ENCODE data around the gene KLHL29.
A peak's percentile ranks its signal among the peaks of the same experiment; 100 is the strongest.

KLHL29 gene

DNA sequence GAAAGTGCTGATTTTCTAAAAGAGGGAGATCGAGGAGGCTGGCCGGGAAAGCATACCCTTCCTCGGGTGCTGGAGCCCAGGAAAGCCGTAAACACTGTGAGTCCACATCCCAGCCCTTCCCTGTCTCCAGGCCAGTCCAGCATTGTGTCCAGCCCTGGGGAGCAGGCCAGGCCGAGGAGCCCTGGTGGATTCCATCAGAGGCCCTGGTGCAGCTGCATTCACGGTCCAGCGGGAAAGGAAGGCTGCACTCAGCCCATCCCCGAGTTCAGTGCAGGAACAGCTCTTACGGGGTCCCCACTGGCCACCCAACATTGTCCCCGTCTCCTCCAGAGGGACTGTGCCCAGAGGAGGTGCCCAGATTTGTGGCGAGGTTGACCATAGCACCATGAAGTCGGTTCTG lies 218.6 kb downstream of the KLHL29 start:
- H3K4me2 ChIP-seq: no peak overlapping the region
- no peak overlapping the region for H3K27ac ChIP-seq

DNA sequence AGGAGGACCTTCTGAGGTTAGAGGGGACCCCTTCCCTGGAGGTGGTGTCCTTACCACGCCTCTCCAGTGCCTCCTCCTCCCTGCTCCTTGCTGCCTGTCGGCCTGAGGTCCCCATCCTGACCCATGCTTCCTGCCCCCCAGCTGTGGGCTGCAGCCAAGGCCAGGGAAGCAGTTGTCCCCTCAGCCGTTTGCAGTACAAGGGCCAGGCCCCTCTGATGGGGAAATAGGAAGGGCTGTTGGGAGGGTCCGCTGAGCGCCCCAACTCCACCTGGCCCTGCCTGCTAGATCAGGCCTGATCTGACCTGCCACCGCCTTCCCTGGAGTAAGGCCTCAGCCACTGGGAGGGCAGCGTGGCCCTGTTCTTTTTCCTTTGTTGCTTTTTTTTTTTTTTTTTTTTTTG lies 219.8 kb downstream of the KLHL29 start:
- Histone ChIP-seq H3K9ac (no peak overlapping the region), H3K4me1 (no peaks in the 10 kb centered on the region), H4K20me1 (peaks cover 0 to 7% (median 0%) of the 10 kb centered on the region in 11 experiments; a peak in 4 of 22 replicates), H3K4me3 (no peak overlapping the region), H3K27me3 (peaks cover 0 to 28% (median 12%) of the 10 kb centered on the region in 11 experiments; a peak in 14 of 22 replicates), H3K27ac (no peak overlapping the region), H3K36me3 (no peaks in the 10 kb centered on the region), H3K9me3 (replicated peaks in 1 of 11) (peaks cover 9 to 20% (median 14%) of the 10 kb centered on the region in 11 experiments; a peak in 21 of 22 replicates), H3K4me2 (no peak overlapping the region)
- TF ChIP-seq Cebpa-rat (IDR thresholded peaks at IDR 0.05): no peak

More for the DNA sequence above, 218.6 kb downstream of the KLHL29 start:
- H3K4me3 ChIP-seq: no peak overlapping the region
- no peak overlapping the region for H3K9ac ChIP-seq
- H3K4me1 ChIP-seq: no peaks in the 10 kb centered on the region
- no peak for TF ChIP-seq Cebpa-rat (IDR thresholded peaks at IDR 0.05)
- peaks cover 0 to 18% (median 8%) of the 10 kb centered on the region in 11 experiments; a peak in 7 of 22 replicates for H3K27me3 ChIP-seq
- H3K36me3 ChIP-seq: no peaks in the 10 kb centered on the region
- peaks cover 9 to 20% (median 14%) of the 10 kb centered on the region in 11 experiments; a peak in 21 of 22 replicates for H3K9me3 ChIP-seq (replicated peaks in 1 of 11)
- peaks cover 0 to 7% (median 0%) of the 10 kb centered on the region in 11 experiments; a peak in 5 of 22 replicates for H4K20me1 ChIP-seq

- Histone ChIP-seq H3K36me3 (no peaks in the 10 kb centered on the region), H3K4me3 (no peak overlapping the region), H3K27me3 (peaks cover 0 to 33% (median 17%) of the 10 kb centered on the region in 11 experiments; a peak in 18 of 22 replicates), H3K9me3 (replicated peaks in 1 of 11) (peaks cover 9 to 24% (median 19%) of the 10 kb centered on the region in 11 experiments; a peak in 21 of 22 replicates), H3K4me2 (no peak overlapping the region), H4K20me1 (peaks cover 0 to 7% (median 0%) of the 10 kb centered on the region in 11 experiments; a peak in 4 of 22 replicates), H3K4me1 (no peaks in the 10 kb centered on the region), H3K27ac (no peak overlapping the region), H3K9ac (no peak overlapping the region)
- TF ChIP-seq Cebpa-rat (IDR thresholded peaks at IDR 0.05): no peak
These were observed 220.3 kb downstream of the KLHL29 start for GRCh38 chr2:23605236-23605635.

DNA sequence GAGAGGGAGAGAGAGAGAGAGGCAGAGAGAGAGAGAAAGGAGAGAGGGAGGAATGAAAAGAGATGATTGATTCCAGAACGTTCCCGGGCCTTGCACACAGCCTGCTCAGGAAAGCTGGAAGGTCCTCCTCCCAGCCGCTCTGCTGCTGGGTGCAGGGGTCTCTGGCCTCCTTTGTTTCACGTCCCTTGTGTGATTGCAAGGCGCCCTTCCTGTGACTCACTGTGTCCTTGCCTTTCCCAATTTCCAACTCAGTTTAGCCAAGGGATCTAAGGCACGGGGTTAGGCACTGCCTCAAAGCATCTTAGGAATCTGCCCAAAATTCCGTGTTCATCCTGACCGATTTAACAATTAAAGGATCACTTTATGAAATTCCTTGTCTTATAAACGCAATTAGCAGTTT lies 221.2 kb downstream of the KLHL29 start:
- Histone ChIP-seq H3K9ac (no peak overlapping the region), H3K36me3 (no peaks in the 10 kb centered on the region; a peak in 1 of 22 replicates), H3K27ac (no peak overlapping the region), H3K4me3 (0 out of 20 replicates have a peak overlapping the region, but pooled peaks of 1 of the 10 experiments have one; percentile 17), H3K9me3 (replicated peaks in 1 of 11) (peaks cover 18 to 34% (median 29%) of the 10 kb centered on the region in 11 experiments), H3K4me2 (no peak overlapping the region), H4K20me1 (peaks cover 0 to 7% (median 0%) of the 10 kb centered on the region in 11 experiments; a peak in 4 of 22 replicates), H3K27me3 (peaks cover 4 to 43% (median 27%) of the 10 kb centered on the region in 11 experiments; a peak in 20 of 22 replicates), H3K4me1 (no peaks in the 10 kb centered on the region)
- no peak for TF ChIP-seq Cebpa-rat (IDR thresholded peaks at IDR 0.05)

- H3K27ac ChIP-seq: no peak overlapping the region
- H3K9me3 ChIP-seq (replicated peaks in 1 of 11): peaks cover 26 to 41% (median 36%) of the 10 kb centered on the region in 11 experiments
- no peak overlapping the region for H3K9ac ChIP-seq
- no peak for TF ChIP-seq Cebpa-rat (IDR thresholded peaks at IDR 0.05)
- H3K4me3 ChIP-seq: no peak overlapping the region
- no peaks in the 10 kb centered on the region for H3K4me1 ChIP-seq
- H3K27me3 ChIP-seq: peaks cover 10 to 51% (median 34%) of the 10 kb centered on the region in 11 experiments
- peaks cover 0 to 6% (median 0%) of the 10 kb centered on the region in 11 experiments; a peak in 1 of 22 replicates for H3K36me3 ChIP-seq
- H3K4me2 ChIP-seq: no peak overlapping the region
- H4K20me1 ChIP-seq: peaks cover 0 to 7% (median 0%) of the 10 kb centered on the region in 11 experiments; a peak in 4 of 22 replicates
These were observed 222.0 kb downstream of the KLHL29 start for GRCh38 chr2:23606968-23607367.

GRCh38 chr2:23607925-23608324 lies 222.9 kb downstream of the KLHL29 start:
- H3K9me3 ChIP-seq (replicated peaks in 1 of 11): peaks cover 35 to 50% (median 45%) of the 10 kb centered on the region in 11 experiments
- no peaks in the 10 kb centered on the region for H3K4me1 ChIP-seq
- peaks cover 0 to 6% (median 0%) of the 10 kb centered on the region in 11 experiments; a peak in 3 of 22 replicates for H4K20me1 ChIP-seq
- H3K36me3 ChIP-seq: peaks cover 0 to 6% (median 0%) of the 10 kb centered on the region in 11 experiments; a peak in 1 of 22 replicates
- H3K4me3 ChIP-seq: no peak overlapping the region
- no peak overlapping the region for H3K9ac ChIP-seq
- no peak for TF ChIP-seq Cebpa-rat (IDR thresholded peaks at IDR 0.05)
- H3K27me3 ChIP-seq: peaks cover 20 to 60% (median 44%) of the 10 kb centered on the region in 11 experiments
- H3K27ac ChIP-seq: no peak overlapping the region
- no peak overlapping the region for H3K4me2 ChIP-seq

GRCh38 chr2:23609254-23609653 lies 224.3 kb downstream of the KLHL29 start:
- no peak overlapping the region for H3K4me2 ChIP-seq
- no peak for TF ChIP-seq Cebpa-rat (IDR thresholded peaks at IDR 0.05)
- H3K27ac ChIP-seq: no peak overlapping the region
- peaks cover 0 to 5% (median 0%) of the 10 kb centered on the region in 11 experiments; a peak in 2 of 22 replicates for H4K20me1 ChIP-seq
- peaks cover 35 to 50% (median 46%) of the 10 kb centered on the region in 11 experiments for H3K9me3 ChIP-seq (replicated peaks in 1 of 11)
- H3K4me1 ChIP-seq: peaks cover 3 to 7% (median 5%) of the 10 kb centered on the region in 10 experiments; a peak in 19 of 20 replicates
- H3K27me3 ChIP-seq: peaks cover 33 to 73% (median 57%) of the 10 kb centered on the region in 11 experiments
- no peak overlapping the region for H3K4me3 ChIP-seq
- H3K36me3 ChIP-seq: peaks cover 0 to 6% (median 0%) of the 10 kb centered on the region in 11 experiments; a peak in 1 of 22 replicates
- H3K9ac ChIP-seq: no peak overlapping the region

DNA sequence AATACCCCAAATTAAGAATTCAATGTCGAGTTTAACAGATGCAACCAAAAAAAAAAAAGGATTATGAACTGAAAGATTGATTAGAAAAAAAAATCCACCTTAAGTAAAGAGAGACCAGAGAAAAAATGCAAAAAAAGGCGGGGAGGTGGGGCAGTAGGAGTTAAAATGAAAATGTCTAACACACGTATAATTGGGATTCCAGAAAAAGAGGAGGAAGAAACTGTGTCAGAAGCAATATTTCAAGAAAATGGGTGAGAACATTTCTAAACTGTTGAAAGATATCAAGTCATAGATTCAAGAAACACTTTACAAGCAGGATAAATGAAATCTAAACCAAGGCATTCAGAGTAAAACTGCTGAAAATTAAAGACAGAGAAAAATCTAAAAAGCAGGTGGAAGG lies 226.9 kb downstream of the KLHL29 start:
- H3K27me3 ChIP-seq: peaks cover 59 to 95% (median 79%) of the 10 kb centered on the region in 11 experiments
- H3K27ac ChIP-seq: no peak overlapping the region
- H3K4me1 ChIP-seq: peaks cover 13 to 21% (median 19%) of the 10 kb centered on the region in 10 experiments
- no peak overlapping the region for H3K9ac ChIP-seq
- TF ChIP-seq Cebpa-rat (IDR thresholded peaks at IDR 0.05): no peak
- H3K9me3 ChIP-seq (replicated peaks in 1 of 11): peaks cover 28 to 40% (median 36%) of the 10 kb centered on the region in 11 experiments
- H3K36me3 ChIP-seq: peaks cover 0 to 6% (median 0%) of the 10 kb centered on the region in 11 experiments; a peak in 1 of 22 replicates
- no peak overlapping the region for H3K4me2 ChIP-seq
- H3K4me3 ChIP-seq: no peak overlapping the region
- H4K20me1 ChIP-seq: peaks cover 0 to 31% (median 21%) of the 10 kb centered on the region in 11 experiments; a peak in 18 of 22 replicates

GRCh38 chr2:23614701-23615100 lies 229.7 kb downstream of the KLHL29 start:
- TF ChIP-seq Cebpa-rat (IDR thresholded peaks at IDR 0.05): no peak
- H3K9ac ChIP-seq: no peak overlapping the region
- H3K4me1 ChIP-seq: peaks cover 13 to 21% (median 19%) of the 10 kb centered on the region in 10 experiments
- H3K27me3 ChIP-seq: peaks cover 84 to 100% (median 99%) of the 10 kb centered on the region in 11 experiments
- no peak overlapping the region for H3K27ac ChIP-seq
- peaks cover 0 to 57% (median 48%) of the 10 kb centered on the region in 11 experiments; a peak in 18 of 22 replicates for H4K20me1 ChIP-seq
- 0 out of 20 replicates have a peak overlapping the region, but pooled peaks of 1 of the 10 experiments have one; percentile 22 for H3K4me3 ChIP-seq
- H3K36me3 ChIP-seq: peaks cover 0 to 6% (median 0%) of the 10 kb centered on the region in 11 experiments; a peak in 1 of 22 replicates
- peaks cover 24 to 34% (median 31%) of the 10 kb centered on the region in 11 experiments for H3K9me3 ChIP-seq (replicated peaks in 1 of 11)
- peak overlapping the region; percentile 59 to 84 (median 75) for H3K4me2 ChIP-seq

Data from BLaER1 treated with 17β-estradiol and CSF1 and Interleukin-3, amounts not matched to agents 10 nM and 100 nM (cell line).